ENCODE measurements around the gene VPS50.

The VPS50 gene

DNA sequence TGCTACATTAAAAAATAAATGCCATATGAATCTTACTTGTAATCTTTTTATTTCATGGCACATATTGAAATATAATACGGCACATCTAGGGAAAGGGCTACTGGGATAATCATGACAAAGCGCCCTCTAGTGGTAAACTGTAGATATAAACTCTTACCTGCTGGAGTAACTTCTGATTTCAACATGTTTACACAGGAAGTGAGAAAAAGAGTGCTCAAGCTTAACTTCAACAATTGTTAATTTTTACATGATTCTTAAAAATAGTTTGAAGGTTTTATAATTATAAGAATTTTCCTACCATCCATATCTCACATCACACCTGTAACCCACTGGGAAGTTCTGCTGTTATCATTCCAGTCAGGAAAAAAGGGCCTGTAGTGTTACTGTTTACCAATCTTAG lies 3.9 kb upstream of the VPS50 start:
- Histone ChIP-seq H3K9me3 (ENCODE audit: severe bottlenecking) (no peaks in the 10 kb centered on the region), H3K36me3 (ENCODE audit: low read depth) (no peaks in the 10 kb centered on the region), H3K27ac (ENCODE audit: poor library complexity, severe bottlenecking) (no peak overlapping the region), H3K27me3 (ENCODE audit: insufficient read depth, poor library complexity, severe bottlenecking) (no peaks in the 10 kb centered on the region), H3K4me1 (ENCODE audit: insufficient read depth, poor library complexity, severe bottlenecking) (peaks cover 21% of the 10 kb centered on the region), H3K4me3 (ENCODE audit: severe bottlenecking) (no peak overlapping the region)
- TF ChIP-seq, protein P1, sequence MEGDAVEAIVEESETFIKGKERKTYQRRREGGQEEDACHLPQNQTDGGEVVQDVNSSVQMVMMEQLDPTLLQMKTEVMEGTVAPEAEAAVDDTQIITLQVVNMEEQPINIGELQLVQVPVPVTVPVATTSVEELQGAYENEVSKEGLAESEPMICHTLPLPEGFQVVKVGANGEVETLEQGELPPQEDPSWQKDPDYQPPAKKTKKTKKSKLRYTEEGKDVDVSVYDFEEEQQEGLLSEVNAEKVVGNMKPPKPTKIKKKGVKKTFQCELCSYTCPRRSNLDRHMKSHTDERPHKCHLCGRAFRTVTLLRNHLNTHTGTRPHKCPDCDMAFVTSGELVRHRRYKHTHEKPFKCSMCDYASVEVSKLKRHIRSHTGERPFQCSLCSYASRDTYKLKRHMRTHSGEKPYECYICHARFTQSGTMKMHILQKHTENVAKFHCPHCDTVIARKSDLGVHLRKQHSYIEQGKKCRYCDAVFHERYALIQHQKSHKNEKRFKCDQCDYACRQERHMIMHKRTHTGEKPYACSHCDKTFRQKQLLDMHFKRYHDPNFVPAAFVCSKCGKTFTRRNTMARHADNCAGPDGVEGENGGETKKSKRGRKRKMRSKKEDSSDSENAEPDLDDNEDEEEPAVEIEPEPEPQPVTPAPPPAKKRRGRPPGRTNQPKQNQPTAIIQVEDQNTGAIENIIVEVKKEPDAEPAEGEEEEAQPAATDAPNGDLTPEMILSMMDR (IDR thresholded peaks at IDR 0.05; ENCODE audit: poor library complexity, severe bottlenecking), result peak; percentile 94
- ATAC-seq (ENCODE audit: low read depth) (no peak), DNase-seq (ENCODE audit: low spot score) (no peak)

DNA sequence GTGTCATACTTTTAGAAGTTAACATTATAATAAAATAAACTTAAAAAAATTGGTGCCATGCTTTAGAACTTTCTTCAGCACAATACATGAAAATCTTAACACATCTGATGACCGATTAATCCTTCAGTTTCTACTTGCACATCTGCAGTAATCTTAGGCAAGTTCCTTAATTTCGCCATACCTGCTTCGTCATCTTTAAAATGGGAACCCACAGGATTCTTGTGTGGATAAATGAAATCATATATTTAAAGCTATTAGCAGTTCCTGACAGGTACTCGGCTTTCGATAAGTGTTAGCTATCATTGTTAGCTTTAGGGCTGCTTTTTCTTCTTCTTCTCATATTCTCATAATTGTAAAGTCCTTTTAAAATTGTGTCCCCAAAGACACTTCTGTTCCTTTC lies 907 bp upstream of the VPS50 start:
- no peaks in the 10 kb centered on the region for H3K27me3 ChIP-seq (ENCODE audit: insufficient read depth, poor library complexity, severe bottlenecking)
- H3K9me3 ChIP-seq (ENCODE audit: severe bottlenecking), result no peaks in the 10 kb centered on the region
- peaks cover 23% of the 10 kb centered on the region for H3K4me1 ChIP-seq (ENCODE audit: insufficient read depth, poor library complexity, severe bottlenecking)
- peak overlapping the region; percentile 70 for H3K4me3 ChIP-seq (ENCODE audit: severe bottlenecking)
- peak overlapping the region; percentile 63 for H3K27ac ChIP-seq (ENCODE audit: poor library complexity, severe bottlenecking)
- TF ChIP-seq, protein P1 (IDR thresholded peaks at IDR 0.05; ENCODE audit: poor library complexity, severe bottlenecking), result no peak
- ATAC-seq (ENCODE audit: low read depth) (no peak), DNase-seq (ENCODE audit: low spot score) (no peak)
- H3K36me3 ChIP-seq (ENCODE audit: low read depth), result no peaks in the 10 kb centered on the region

DNA sequence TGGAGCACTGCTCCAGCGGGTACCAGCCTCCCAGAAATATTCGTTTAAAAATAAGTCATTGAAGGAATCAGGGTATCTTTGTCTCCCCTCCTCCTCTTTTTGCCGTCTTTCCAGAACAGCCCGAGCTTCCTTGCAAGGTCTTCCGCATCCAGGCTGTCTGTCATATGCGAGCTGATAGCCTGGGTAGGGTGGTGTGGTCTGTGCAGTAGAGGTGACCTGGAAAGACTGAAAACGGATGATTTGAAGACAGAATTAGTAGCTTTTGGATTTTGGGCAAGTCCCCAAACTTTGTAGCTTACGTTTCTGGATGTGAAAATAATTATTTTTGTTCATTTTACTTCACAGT lies 480 bp downstream of the VPS50 start:
- TF ChIP-seq, protein P1 (IDR thresholded peaks at IDR 0.05; ENCODE audit: poor library complexity, severe bottlenecking), result no peak
- ATAC-seq (ENCODE audit: low read depth) (no peak), DNase-seq (ENCODE audit: low spot score) (no peak)
- no peak overlapping the region for H3K27ac ChIP-seq (ENCODE audit: poor library complexity, severe bottlenecking)
- no peaks in the 10 kb centered on the region for H3K27me3 ChIP-seq (ENCODE audit: insufficient read depth, poor library complexity, severe bottlenecking)
- peaks cover 23% of the 10 kb centered on the region for H3K4me1 ChIP-seq (ENCODE audit: insufficient read depth, poor library complexity, severe bottlenecking)
- H3K4me3 ChIP-seq (ENCODE audit: severe bottlenecking), result peak overlapping the region; percentile 70
- no peaks in the 10 kb centered on the region for H3K9me3 ChIP-seq (ENCODE audit: severe bottlenecking)
- H3K36me3 ChIP-seq (ENCODE audit: low read depth), result no peaks in the 10 kb centered on the region

DNA sequence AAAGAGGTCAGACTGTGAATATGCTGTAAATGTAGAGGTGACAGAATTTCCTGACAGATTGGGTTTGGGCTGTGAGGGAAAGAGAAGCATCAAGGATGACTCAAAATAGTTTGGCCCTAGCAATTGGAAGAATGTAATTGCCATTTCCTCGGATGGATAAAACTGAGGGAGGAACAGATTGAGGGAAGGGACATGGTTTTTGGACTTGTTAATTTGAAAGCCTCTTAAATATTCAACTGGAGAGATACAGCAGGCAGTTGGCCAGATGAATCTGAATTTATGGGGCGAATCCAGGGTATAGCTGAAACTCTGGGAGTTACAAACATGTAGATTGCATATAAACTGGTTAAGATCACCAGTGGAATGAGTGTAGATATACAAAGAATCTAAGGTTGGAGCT lies 3.4 kb downstream of the VPS50 start:
- ATAC-seq (ENCODE audit: low read depth), result no peak
- TF ChIP-seq, protein P1 (IDR thresholded peaks at IDR 0.05; ENCODE audit: poor library complexity, severe bottlenecking), result no peak
- H3K36me3 ChIP-seq (ENCODE audit: low read depth), result no peaks in the 10 kb centered on the region; the same call in 1 of the 2 replicates

DNA sequence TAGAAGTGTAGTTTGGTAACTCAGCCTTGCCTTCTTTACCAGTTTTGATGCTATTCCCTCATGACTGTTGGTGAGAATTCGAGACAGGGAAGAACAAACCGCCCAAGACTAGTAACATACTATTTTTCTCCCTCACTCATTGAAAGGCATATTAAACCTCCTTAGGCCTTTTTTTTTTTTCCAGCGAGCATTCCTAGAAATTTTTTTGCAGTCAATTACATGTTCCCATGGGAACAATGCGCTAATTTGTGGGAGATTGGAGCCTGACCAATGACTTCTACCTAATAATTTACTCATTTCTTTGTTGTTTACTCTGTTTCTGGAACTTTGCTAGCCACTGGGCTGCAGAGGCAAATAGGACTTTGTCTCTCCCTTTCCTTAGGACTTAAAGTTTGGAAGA lies 6.0 kb downstream of the VPS50 start:
- H3K36me3 ChIP-seq (ENCODE audit: low read depth), result no peaks in the 10 kb centered on the region; the same call in 1 of the 2 replicates
- H3K4me1 ChIP-seq (ENCODE audit: insufficient read depth, poor library complexity, severe bottlenecking), result peaks cover 3% of the 10 kb centered on the region
- DNase-seq (ENCODE audit: low spot score), result no peak
- ATAC-seq (ENCODE audit: low read depth), result no peak
- no peak overlapping the region for H3K4me3 ChIP-seq (ENCODE audit: severe bottlenecking)
- TF ChIP-seq, protein P1 (IDR thresholded peaks at IDR 0.05; ENCODE audit: poor library complexity, severe bottlenecking), result no peak
- H3K27me3 ChIP-seq (ENCODE audit: insufficient read depth, poor library complexity, severe bottlenecking), result no peaks in the 10 kb centered on the region
- no peaks in the 10 kb centered on the region for H3K9me3 ChIP-seq (ENCODE audit: severe bottlenecking)
- no peak overlapping the region for H3K27ac ChIP-seq (ENCODE audit: poor library complexity, severe bottlenecking)

More for the DNA sequence above, 3.4 kb downstream of the VPS50 start:
- Histone ChIP-seq H3K4me3 (ENCODE audit: severe bottlenecking) (no peak overlapping the region), H3K4me1 (ENCODE audit: insufficient read depth, poor library complexity, severe bottlenecking) (peaks cover 15% of the 10 kb centered on the region), H3K9me3 (ENCODE audit: severe bottlenecking) (no peaks in the 10 kb centered on the region), H3K27me3 (ENCODE audit: insufficient read depth, poor library complexity, severe bottlenecking) (no peaks in the 10 kb centered on the region), H3K27ac (ENCODE audit: poor library complexity, severe bottlenecking) (no peak overlapping the region)
- no peak for DNase-seq (ENCODE audit: low spot score)

Measured in RWPE2 (cell line).